GM23248 (cell line): Measurements from ENCODE around the gene RADIL. TPM values are rescaled to one million over a fixed set of nuclear protein-coding genes. Genes with fewer than 3 reads are reported as not detected.

Source experiments
- DNase-seq: peaks from one replicate; pipeline ENCODE4 v3.0.0-alpha.2; 2015
- H2AFZ ChIP-seq: fragments of 200-600 bp; sonication (generic); 2 replicates; pipeline ENCODE4 v1.6.1; 2016; ENCODE audit warnings: antibody characterized with exemption
- H3F3A ChIP-seq: fragments of 200-600 bp; sonication (generic); 2 replicates; pipeline ENCODE4 v1.6.1; 2016; ENCODE audit warnings: mild to moderate bottlenecking, antibody characterized with exemption, mixed run types; ENCODE audit not compliant: insufficient read depth
- H3K27ac ChIP-seq: fragments of 200-600 bp; sonication (generic); 2 replicates; pipeline ENCODE4 v1.5.1; 2016; ENCODE audit warnings: mild to moderate bottlenecking
- H3K27me3 ChIP-seq: fragments of 200-600 bp; sonication (generic); replicated peaks from 2 replicates; pipeline ENCODE4 v1.6.1; 2016; ENCODE audit warnings: mild to moderate bottlenecking; ENCODE audit not compliant: insufficient read depth
- H3K36me3 ChIP-seq: fragments of 200-600 bp; sonication (generic); 2 replicates; pipeline ENCODE4 v1.6.1; 2016; ENCODE audit warnings: low read depth, mild to moderate bottlenecking
- H3K4me1 ChIP-seq: fragments of 200-600 bp; sonication (generic); 2 replicates; pipeline ENCODE4 v1.6.1; 2016; ENCODE audit warnings: mild to moderate bottlenecking; ENCODE audit not compliant: insufficient read depth
- H3K4me2 ChIP-seq: fragments of 200-600 bp; sonication (generic); one replicate; pipeline ENCODE4 v1.6.1; 2016; ENCODE audit warnings: mild to moderate bottlenecking; ENCODE audit not compliant: unreplicated experiment
- H3K4me3 ChIP-seq: fragments of 200-600 bp; sonication (generic); 2 replicates; pipeline ENCODE4 v1.5.1; 2016; ENCODE audit warnings: mild to moderate bottlenecking
- H3K79me2 ChIP-seq: fragments of 200-600 bp; sonication (generic); 2 replicates; pipeline ENCODE4 v1.6.1; 2016; ENCODE audit warnings: mild to moderate bottlenecking; ENCODE audit not compliant: insufficient read depth
- H3K9ac ChIP-seq: fragments of 200-600 bp; sonication (generic); 2 replicates; pipeline ENCODE4 v1.6.1; 2016; ENCODE audit warnings: mild to moderate bottlenecking
- H3K9me2 ChIP-seq: fragments of 200-600 bp; sonication (generic); 2 replicates; pipeline ENCODE4 v1.6.1; 2016; ENCODE audit warnings: mixed run types, mild to moderate bottlenecking, moderate library complexity; ENCODE audit not compliant: insufficient read depth
- H3K9me3 ChIP-seq: fragments of 200-600 bp; sonication (generic); one replicate; pipeline ENCODE4 v1.6.1; 2017; ENCODE audit warnings: low read depth
- H4K20me1 ChIP-seq: fragments of 200-600 bp; sonication (generic); 2 replicates; pipeline ENCODE4 v1.6.0; 2016; ENCODE audit not compliant: insufficient read depth
- EZH2 ChIP-seq: fragments of 200-600 bp; sonication (generic); IDR thresholded peaks from 2 replicates; pipeline ENCODE4 v1.6.1; 2018; ENCODE audit warnings: antibody characterized with exemption, mild to moderate bottlenecking; ENCODE audit not compliant: insufficient read depth, poor library complexity, severe bottlenecking
- EZH2phosphoT487 ChIP-seq: fragments of 200-600 bp; sonication (generic); IDR thresholded peaks from 2 replicates; pipeline ENCODE4 v1.6.1; 2018; ENCODE audit warnings: antibody characterized with exemption, moderate library complexity, mild to moderate bottlenecking, low read depth; ENCODE audit not compliant: insufficient read depth
- WGBS, 2 experiments: methylation state at CpG; one replicate each; pipeline ENCODE4 v1.1.6; 2015 to 2017; ENCODE audit warnings: low lambda C conversion rate in 2 of 2, low coverage in 1 of 2; ENCODE audit errors: missing lambda C conversion rate in 2 of 2; 5-methylcytosine and 5-hydroxymethylcytosine counted together
- in situ Hi-C: fragments of 300-500 bp; cut with MboI; formaldehyde crosslinking; loops from 2 replicates; pipeline ENCODE4 v1.15.0; 2020
- polyA plus RNA-seq: library from polyadenylated mRNA; unstranded; fragments of >200 nt; fragmentation: Nextera tagmentation; extraction: Ambion mirVana; gene quantifications from 2 replicates; pipeline ENCODE4 v1.2.1, GENCODE V29; 2016
- total RNA-seq: library from RNA; depleted of rRNA; stranded (reverse); fragments of >200 nt; shearing (Covaris generic); gene quantifications from 2 replicates; pipeline ENCODE4 v1.2.3, GENCODE V29; 2014

RADIL gene
- total and polyA plus RNA-seq, 2 experiments from 2014 or later = 0.55 to 4.3 TPM

GRCh38 chr7:4906682-4907081 is 23.2 kb upstream of the RADIL start:
- H3K27me3 ChIP-seq = no peaks in the 10 kb centered on the region; the same call in 1 of the 2 replicates
- no peak for DNase-seq
- H3K36me3 ChIP-seq = no peaks in the 10 kb centered on the region
- no peak overlapping the region for H3K4me3 ChIP-seq
- H3K9me3 ChIP-seq = no peaks in the 10 kb centered on the region
- no peak overlapping the region for H3K4me2 ChIP-seq
- TF ChIP-seq EZH2 = no peak
- TF ChIP-seq EZH2phosphoT487 = no peak
- in situ Hi-C loops = no loop called here
- no peaks in the 10 kb centered on the region for H4K20me1 ChIP-seq
- H3K79me2 ChIP-seq = no peaks in the 10 kb centered on the region
- no peak overlapping the region for H3K9ac ChIP-seq
- H2AFZ ChIP-seq = no peak overlapping the region
- H3K9me2 ChIP-seq = no peaks in the 10 kb centered on the region
- H3K27ac ChIP-seq = no peak overlapping the region
- no peaks in the 10 kb centered on the region for H3F3A ChIP-seq
- no peaks in the 10 kb centered on the region for H3K4me1 ChIP-seq
- 37 to 43% methylated on average over 1 of the region's 1 CpG for WGBS, 2 experiments

DNA sequence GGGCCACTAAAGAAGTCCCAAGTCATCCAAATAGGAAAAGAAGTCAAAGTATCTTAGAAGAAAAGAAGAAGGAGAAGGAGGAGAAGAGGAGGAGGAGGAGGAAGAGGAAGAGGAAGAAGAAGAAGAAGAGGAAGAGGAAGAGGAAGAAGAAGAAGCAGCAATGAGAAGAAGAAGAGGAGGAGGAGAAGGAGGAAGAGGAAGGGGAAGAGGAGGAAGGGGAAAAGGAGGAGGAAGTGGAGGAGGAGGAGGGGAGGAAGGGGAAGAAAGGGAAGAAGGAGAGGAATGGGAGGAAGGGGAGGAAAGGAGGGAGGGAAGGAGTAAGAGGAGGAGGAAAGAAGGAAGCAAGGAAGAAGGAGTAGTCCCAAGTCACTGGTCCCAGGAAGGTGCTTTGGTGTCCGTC is 21.7 kb upstream of the RADIL start:
- WGBS, 2 experiments = 67 to 79% methylated on average over 1 of the region's 1 CpG
- in situ Hi-C loops = no loop called here
- H4K20me1 ChIP-seq = no peaks in the 10 kb centered on the region
- H2AFZ ChIP-seq = no peak overlapping the region
- H3K9ac ChIP-seq = no peak overlapping the region
- H3K27ac ChIP-seq = no peak overlapping the region
- no peak for TF ChIP-seq EZH2phosphoT487
- H3K9me2 ChIP-seq = no peaks in the 10 kb centered on the region
- no peaks in the 10 kb centered on the region for H3F3A ChIP-seq
- DNase-seq = no peak
- H3K9me3 ChIP-seq = no peaks in the 10 kb centered on the region
- no peaks in the 10 kb centered on the region; the same call in 1 of the 2 replicates for H3K27me3 ChIP-seq
- no peaks in the 10 kb centered on the region for H3K36me3 ChIP-seq
- H3K4me1 ChIP-seq = no peaks in the 10 kb centered on the region
- no peak overlapping the region for H3K4me2 ChIP-seq
- no peak overlapping the region for H3K4me3 ChIP-seq
- no peaks in the 10 kb centered on the region for H3K79me2 ChIP-seq

GRCh38 chr7:4904346-4904745 is 20.8 kb upstream of the RADIL start:
- H3K9me3 ChIP-seq = no peaks in the 10 kb centered on the region
- no peaks in the 10 kb centered on the region for H3K79me2 ChIP-seq
- H3K4me3 ChIP-seq = no peak overlapping the region
- no peak overlapping the region for H3K27ac ChIP-seq
- no peaks in the 10 kb centered on the region for H3K9me2 ChIP-seq
- H3K27me3 ChIP-seq = no peaks in the 10 kb centered on the region; the same call in 1 of the 2 replicates
- no peaks in the 10 kb centered on the region for H4K20me1 ChIP-seq
- in situ Hi-C loops = no loop called here
- no peaks in the 10 kb centered on the region for H3F3A ChIP-seq
- H2AFZ ChIP-seq = no peak overlapping the region
- H3K9ac ChIP-seq = no peak overlapping the region
- no peaks in the 10 kb centered on the region for H3K36me3 ChIP-seq
- TF ChIP-seq EZH2 = no peak
- no peak for TF ChIP-seq EZH2phosphoT487
- no peak for DNase-seq
- no peaks in the 10 kb centered on the region for H3K4me1 ChIP-seq
- H3K4me2 ChIP-seq = no peak overlapping the region

DNA sequence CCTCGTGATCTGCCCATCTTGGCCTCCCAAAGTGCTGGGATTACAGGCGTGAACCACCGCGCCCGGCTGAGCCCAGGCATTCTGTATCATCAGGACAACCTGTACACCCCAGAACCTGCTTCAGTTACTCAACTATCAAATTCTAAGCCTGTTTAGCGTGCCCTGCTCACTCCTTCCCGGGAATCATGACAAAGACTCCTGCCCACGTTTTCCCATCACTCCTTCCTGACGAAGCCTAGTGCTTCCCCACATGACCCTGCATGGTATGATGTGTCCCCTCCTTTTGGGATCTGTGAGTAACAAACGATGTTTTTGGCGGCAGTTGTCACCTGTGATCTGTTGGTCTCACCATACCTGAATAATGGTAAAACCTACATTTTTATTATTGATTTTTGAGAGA is 12.2 kb upstream of the RADIL start:
- Histone ChIP-seq H3K4me2 (no peak overlapping the region), H3K27ac (no peak overlapping the region)
- in situ Hi-C loops = no loop called here

GRCh38 chr7:4894482-4894881 is 11.0 kb upstream of the RADIL start:
- no peaks in the 10 kb centered on the region for H3K9me2 ChIP-seq
- H3K4me1 ChIP-seq = no peaks in the 10 kb centered on the region
- H3K9ac ChIP-seq = no peak overlapping the region
- no peak for DNase-seq
- H3K4me2 ChIP-seq = no peak overlapping the region
- no peaks in the 10 kb centered on the region for H3K79me2 ChIP-seq
- H2AFZ ChIP-seq = no peak overlapping the region
- no peaks in the 10 kb centered on the region for H3K27me3 ChIP-seq
- H3K4me3 ChIP-seq = no peak overlapping the region
- H3K27ac ChIP-seq = no peak overlapping the region
- H3F3A ChIP-seq = no peaks in the 10 kb centered on the region
- no peaks in the 10 kb centered on the region for H3K36me3 ChIP-seq
- WGBS, 2 experiments = 60 to 66% methylated on average over 9 of the region's 9 CpGs
- no peaks in the 10 kb centered on the region for H3K9me3 ChIP-seq
- in situ Hi-C loops = no loop called here
- no peaks in the 10 kb centered on the region for H4K20me1 ChIP-seq
- TF ChIP-seq EZH2 (no peak), EZH2phosphoT487 (no peak)

More for the DNA sequence above, 12.2 kb upstream of the RADIL start:
- H3K9me3 ChIP-seq = no peaks in the 10 kb centered on the region
- no peaks in the 10 kb centered on the region for H3K4me1 ChIP-seq
- H3K27me3 ChIP-seq = no peaks in the 10 kb centered on the region
- no peaks in the 10 kb centered on the region for H4K20me1 ChIP-seq
- TF ChIP-seq EZH2 (no peak), EZH2phosphoT487 (no peak)
- no peaks in the 10 kb centered on the region for H3K9me2 ChIP-seq
- WGBS, 2 experiments = 72 to 75% methylated on average over 10 to 11 of the region's 11 CpGs
- H3K36me3 ChIP-seq = no peaks in the 10 kb centered on the region
- H2AFZ ChIP-seq = no peak overlapping the region
- no peak overlapping the region for H3K4me3 ChIP-seq
- no peak overlapping the region for H3K9ac ChIP-seq
- DNase-seq = no peak
- no peaks in the 10 kb centered on the region for H3K79me2 ChIP-seq
- H3F3A ChIP-seq = no peaks in the 10 kb centered on the region
